Liver (tissue), 9 donors: ENCODE data around the gene PHLPP1. TPM values are rescaled to one million over a fixed set of nuclear protein-coding genes. Genes with fewer than 3 reads are reported as not detected.
A peak's percentile ranks its signal among the peaks of the same experiment; 100 is the strongest.

Experiments used
- DNase-seq: peaks from one replicate; pipeline ENCODE4 v3.0.0-alpha.2; 2017; ENCODE audit warnings: low spot score
- H3K27ac ChIP-seq, 2 donors: one replicate each; pipeline ENCODE4 v1.7.0; 2013; ENCODE audit warnings: inconsistent platforms in 2 of 2, low read length in 2 of 2, control low read depth in 1 of 2, low read depth in 1 of 2, mild to moderate bottlenecking in 1 of 2
- H3K27me3 ChIP-seq, 4 donors: one replicate each; pipeline versions ENCODE4 v1.6.1 to v1.7.0; 2013; ENCODE audit warnings: low read length in 3 of 4, inconsistent platforms in 1 of 4, mild to moderate bottlenecking in 1 of 4, moderate library complexity in 1 of 4; ENCODE audit not compliant: control insufficient read depth in 4 of 4, insufficient read depth in 4 of 4
- H3K36me3 ChIP-seq, 4 donors: one replicate each; pipeline versions ENCODE4 v1.6.1 to v1.7.0; 2013; ENCODE audit warnings: low read length in 3 of 4, mild to moderate bottlenecking in 3 of 4, low read depth in 1 of 4, moderate library complexity in 1 of 4; ENCODE audit not compliant: control insufficient read depth in 4 of 4, insufficient read depth in 3 of 4
- H3K4me1 ChIP-seq, 4 donors: one replicate each; pipeline versions ENCODE4 v1.6.1 to v1.7.0; 2013; ENCODE audit warnings: low read length in 3 of 4, mild to moderate bottlenecking in 3 of 4, moderate library complexity in 1 of 4; ENCODE audit not compliant: control insufficient read depth in 4 of 4, insufficient read depth in 4 of 4
- H3K4me3 ChIP-seq, 3 donors: one replicate each; pipeline versions ENCODE4 v1.6.1 to v1.7.0; 2013; ENCODE audit warnings: low read length in 3 of 3, control low read depth in 1 of 3, low read depth in 1 of 3, mild to moderate bottlenecking in 1 of 3
- H3K9ac ChIP-seq, 2 donors: one replicate each; pipeline ENCODE4 v1.7.0; 2013; ENCODE audit warnings: low read length in 2 of 2, mild to moderate bottlenecking in 2 of 2, moderate library complexity in 2 of 2, control low read depth in 1 of 2, low read depth in 1 of 2
- H3K9me3 ChIP-seq, 4 donors: one replicate each; pipeline versions ENCODE4 v1.6.1 to v1.7.0; 2013; ENCODE audit warnings: low read length in 3 of 4; ENCODE audit not compliant: control insufficient read depth in 4 of 4
- EGR1 ChIP-seq, 2 donors: IDR thresholded peaks; 2 replicates each; pipeline ENCODE4 v1.6.1; 2016 to 2018; ENCODE audit warnings: antibody characterized with exemption in 2 of 2, low read depth in 2 of 2
- FOXA1 ChIP-seq: IDR thresholded peaks from 2 replicates; pipeline ENCODE4 v1.6.1; 2016; ENCODE audit warnings: antibody characterized with exemption
- FOXA2 ChIP-seq: IDR thresholded peaks from 2 replicates; pipeline ENCODE4 v1.6.1; 2016; ENCODE audit warnings: antibody characterized with exemption
- HNF4A ChIP-seq, 2 donors: conservative IDR thresholded peaks; 2 replicates each; pipeline ENCODE4 v1.6.1; 2016; ENCODE audit warnings: antibody characterized with exemption in 2 of 2, mild to moderate bottlenecking in 2 of 2
- HNF4G ChIP-seq: IDR thresholded peaks from 2 replicates; pipeline ENCODE4 v1.6.1; 2016; ENCODE audit warnings: antibody characterized with exemption
- JUND ChIP-seq, 2 donors: IDR thresholded peaks; 2 replicates each; pipeline ENCODE4 v1.6.1; 2016; ENCODE audit warnings: antibody characterized with exemption in 2 of 2
- MAX ChIP-seq: IDR thresholded peaks from 2 replicates; pipeline ENCODE4 v1.6.1; 2016; ENCODE audit warnings: antibody characterized with exemption
- NR2F2 ChIP-seq: IDR thresholded peaks from 2 replicates; pipeline ENCODE4 v1.6.1; 2016; ENCODE audit warnings: antibody characterized with exemption
- RAD21 ChIP-seq, 2 donors: IDR thresholded peaks; 2 replicates each; pipeline ENCODE4 v1.6.1; 2016; ENCODE audit warnings: antibody characterized with exemption in 2 of 2, mild to moderate bottlenecking in 2 of 2
- REST ChIP-seq: IDR thresholded peaks from 2 replicates; pipeline ENCODE4 v1.6.1; 2016; ENCODE audit warnings: antibody characterized with exemption, mild to moderate bottlenecking
- RXRA ChIP-seq, 2 donors: IDR thresholded peaks; 2 replicates each; pipeline ENCODE4 v1.6.1; 2017 to 2018; ENCODE audit warnings: antibody characterized with exemption in 2 of 2, mild to moderate bottlenecking in 1 of 2
- SP1 ChIP-seq: IDR thresholded peaks from 2 replicates; pipeline ENCODE4 v1.6.1; 2018; ENCODE audit warnings: antibody characterized with exemption, mild to moderate bottlenecking
- TAF1 ChIP-seq: conservative IDR thresholded peaks from 2 replicates; pipeline ENCODE4 v1.6.1; 2016; ENCODE audit warnings: antibody characterized with exemption, mild to moderate bottlenecking
- YY1 ChIP-seq: IDR thresholded peaks from 2 replicates; pipeline ENCODE4 v1.6.1; 2016; ENCODE audit warnings: antibody characterized with exemption, mild to moderate bottlenecking
- ZBTB33 ChIP-seq: IDR thresholded peaks from 2 replicates; pipeline ENCODE4 v1.6.1; 2016; ENCODE audit warnings: antibody characterized with exemption
- WGBS: extraction: QIAGEN DNeasy Blood & Tissue Kit; methylation state at CpG from one replicate; pipeline ENCODE4 v1.1.7; 2013; 5-methylcytosine and 5-hydroxymethylcytosine counted together
- polyA plus RNA-seq, 2 donors: library from polyadenylated mRNA; stranded (reverse) in 1 of 2; unstranded in 1 of 2; fragments of 200-250 nt in 1 of 2; fragments of >200 nt in 1 of 2; fragmentation: Nextera tagmentation in 1 of 2; extraction: Ambion mirVana in 1 of 2; gene quantifications; one replicate each; pipeline versions ENCODE4 v1.2.1 to v1.2.3, GENCODE V29; 2013 to 2015
- total RNA-seq, 2 donors: library from RNA; depleted of rRNA; stranded (reverse); fragments of >200 nt; gene quantifications; one replicate each; pipeline ENCODE4 v1.2.3, GENCODE V29; 2014
- TF ChIP-seq, protein P1 (sequence below): IDR thresholded peaks from 2 replicates; pipeline ENCODE4 v1.6.1; 2016; ENCODE audit warnings: antibody characterized with exemption
- TF ChIP-seq, protein P2 (sequence below): fragments of 150-350 bp; IDR thresholded peaks from 2 replicates; pipeline ENCODE4 v1.5.1; 2017; ENCODE audit warnings: improper control_type of control experiment, low read depth, low read length; ENCODE audit not compliant: missing input control
- donor health status: healthy.
- donor health status: healthy.
- donor health status: healthy.
- donor health status: healthy.
- donor health status: healthy.

Gene PHLPP1
- total and polyA plus RNA-seq, 4 donors = 4.2 to 14.5 (median 8.6) TPM

DNA sequence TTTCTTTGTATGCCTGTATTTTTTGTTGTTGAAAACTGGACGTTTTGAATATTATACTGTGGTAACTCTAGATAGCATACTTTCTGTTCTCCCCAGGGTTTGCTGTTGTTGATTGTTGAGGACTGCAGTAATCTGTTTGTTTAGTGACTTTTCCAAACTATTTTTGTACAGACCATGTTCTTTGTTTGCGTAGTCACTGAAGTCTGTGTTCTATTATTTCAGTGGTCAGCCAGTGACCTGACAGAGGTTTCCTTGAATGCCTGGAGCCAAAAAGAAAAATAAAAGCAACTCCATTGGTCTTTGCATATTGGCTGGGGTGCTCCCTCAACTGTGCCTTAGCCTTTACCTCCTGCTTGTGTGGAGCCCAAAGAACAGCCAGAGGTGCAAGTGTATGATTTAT lies 42.7 kb upstream of the PHLPP1 start:
- Histone ChIP-seq H3K36me3 (no peaks in the 10 kb centered on the region), H3K4me3 (no peak overlapping the region), H3K27me3 (no peaks in the 10 kb centered on the region)

GRCh38 chr18:62678847-62679485 lies 36.4 kb upstream of the PHLPP1 start:
- Histone ChIP-seq H3K27me3 (no peaks in the 10 kb centered on the region), H3K9me3 (no peaks in the 10 kb centered on the region), H3K4me3 (no peak overlapping the region), H3K9ac (no peak overlapping the region), H3K27ac (no peak overlapping the region), H3K36me3 (no peaks in the 10 kb centered on the region), H3K4me1 (no peaks in the 10 kb centered on the region)
- 91% methylated on average over 9 of the region's 9 CpGs for WGBS
- no peak for DNase-seq
- TF ChIP-seq FOXA1 = no peak
- TF ChIP-seq RXRA (IDR thresholded peaks at IDR 0.05) = no peak
- TF ChIP-seq REST = no peak
- no peak for TF ChIP-seq HNF4A (conservative IDR thresholded peaks at IDR 0.05)
- no peak for TF ChIP-seq MAX
- TF ChIP-seq HNF4G = no peak
- no peak for TF ChIP-seq RAD21 (IDR thresholded peaks at IDR 0.05)
- TF ChIP-seq NR2F2 = no peak
- no peak for TF ChIP-seq YY1
- no peak for TF ChIP-seq ZBTB33
- TF ChIP-seq SP1 = no peak
- TF ChIP-seq EGR1 (IDR thresholded peaks at IDR 0.05; ENCODE audit: low read depth in 2 of 2) = no peak
- TF ChIP-seq JUND (IDR thresholded peaks at IDR 0.05) = no peak
- no peak for TF ChIP-seq TAF1
- TF ChIP-seq FOXA2 = no peak
- TF ChIP-seq, protein P1, sequence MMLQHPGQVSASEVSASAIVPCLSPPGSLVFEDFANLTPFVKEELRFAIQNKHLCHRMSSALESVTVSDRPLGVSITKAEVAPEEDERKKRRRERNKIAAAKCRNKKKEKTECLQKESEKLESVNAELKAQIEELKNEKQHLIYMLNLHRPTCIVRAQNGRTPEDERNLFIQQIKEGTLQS = no peak
- TF ChIP-seq, protein P2, sequence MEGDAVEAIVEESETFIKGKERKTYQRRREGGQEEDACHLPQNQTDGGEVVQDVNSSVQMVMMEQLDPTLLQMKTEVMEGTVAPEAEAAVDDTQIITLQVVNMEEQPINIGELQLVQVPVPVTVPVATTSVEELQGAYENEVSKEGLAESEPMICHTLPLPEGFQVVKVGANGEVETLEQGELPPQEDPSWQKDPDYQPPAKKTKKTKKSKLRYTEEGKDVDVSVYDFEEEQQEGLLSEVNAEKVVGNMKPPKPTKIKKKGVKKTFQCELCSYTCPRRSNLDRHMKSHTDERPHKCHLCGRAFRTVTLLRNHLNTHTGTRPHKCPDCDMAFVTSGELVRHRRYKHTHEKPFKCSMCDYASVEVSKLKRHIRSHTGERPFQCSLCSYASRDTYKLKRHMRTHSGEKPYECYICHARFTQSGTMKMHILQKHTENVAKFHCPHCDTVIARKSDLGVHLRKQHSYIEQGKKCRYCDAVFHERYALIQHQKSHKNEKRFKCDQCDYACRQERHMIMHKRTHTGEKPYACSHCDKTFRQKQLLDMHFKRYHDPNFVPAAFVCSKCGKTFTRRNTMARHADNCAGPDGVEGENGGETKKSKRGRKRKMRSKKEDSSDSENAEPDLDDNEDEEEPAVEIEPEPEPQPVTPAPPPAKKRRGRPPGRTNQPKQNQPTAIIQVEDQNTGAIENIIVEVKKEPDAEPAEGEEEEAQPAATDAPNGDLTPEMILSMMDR = no peak

More for the DNA sequence above, 42.7 kb upstream of the PHLPP1 start:
- H3K9ac ChIP-seq = no peak overlapping the region
- peaks cover 0 to 6% (median under 1%) of the 10 kb centered on the region in 4 donors for H3K4me1 ChIP-seq
- TF ChIP-seq REST = no peak
- TF ChIP-seq RAD21 (IDR thresholded peaks at IDR 0.05) = peak in 1 of 2 donors; percentile 3
- no peak overlapping the region for H3K27ac ChIP-seq
- DNase-seq = no peak
- H3K9me3 ChIP-seq = no peaks in the 10 kb centered on the region
- WGBS = 36% methylated on average over 2 of the region's 2 CpGs
